Peyer's patch (tissue), 4 donors: ENCODE results near the gene CIB4. TPM values are rescaled to one million over a fixed set of nuclear protein-coding genes. Genes with fewer than 3 reads are reported as not detected.

ENCODE experiments used
- DNase-seq, 3 donors: peaks; one replicate each; pipeline ENCODE4 v3.0.0-alpha.2; 2017 to 2019
- H3K27ac ChIP-seq, 4 donors: fragments of 200-600 bp; sonication (generic); one replicate each; pipeline ENCODE4 v1.5.1; 2016 to 2019
- H3K27me3 ChIP-seq, 2 donors: fragments of 200-600 bp; sonication (generic); one replicate each; pipeline ENCODE4 v1.5.1; 2019
- H3K36me3 ChIP-seq, 3 donors: fragments of 200-600 bp; sonication (generic); one replicate each; pipeline ENCODE4 v1.5.1; 2016 to 2019
- H3K4me1 ChIP-seq, 4 donors: fragments of 200-600 bp; sonication (generic); one replicate each; pipeline ENCODE4 v1.5.1; 2016 to 2019
- H3K4me3 ChIP-seq, 4 donors: fragments of 200-600 bp; sonication (generic); 1 replicate in 3 of 4; 2 replicates in 1 of 4; pipeline ENCODE4 v1.5.1; 2016 to 2019; ENCODE audit warnings: mild to moderate bottlenecking in 1 of 4
- H3K9me3 ChIP-seq, 4 donors: fragments of 200-600 bp; sonication (generic); one replicate each; pipeline ENCODE4 v1.5.1; 2016 to 2019; ENCODE audit warnings: mild to moderate bottlenecking in 1 of 4
- POLR2A ChIP-seq, 2 donors: fragments of 450-650 bp; IDR thresholded peaks; one replicate each; pipeline ENCODE4 v1.5.1; 2017; ENCODE audit warnings: antibody characterized with exemption in 2 of 2, mild to moderate bottlenecking in 2 of 2, moderate library complexity in 2 of 2
- total RNA-seq, 4 donors: library from RNA; depleted of rRNA; stranded (reverse); fragments of >200 nt; gene quantifications; one replicate each; pipeline ENCODE4 v1.1.0, GENCODE V29; 2016
- TF ChIP-seq, protein P1 (sequence below), 6 experiments: fragments of 450-650 bp in 4 of 6; fragments of 200-600 bp in 2 of 6; sonication (generic) in 1 of 6; IDR thresholded peaks; one replicate each; pipeline ENCODE4 v1.5.1; 2017 to 2019; ENCODE audit warnings: antibody characterized with exemption in 6 of 6, mild to moderate bottlenecking in 3 of 6, moderate library complexity in 1 of 6

The CIB4 gene
- total RNA-seq, 4 donors from 2014 or later: not detected

DNA sequence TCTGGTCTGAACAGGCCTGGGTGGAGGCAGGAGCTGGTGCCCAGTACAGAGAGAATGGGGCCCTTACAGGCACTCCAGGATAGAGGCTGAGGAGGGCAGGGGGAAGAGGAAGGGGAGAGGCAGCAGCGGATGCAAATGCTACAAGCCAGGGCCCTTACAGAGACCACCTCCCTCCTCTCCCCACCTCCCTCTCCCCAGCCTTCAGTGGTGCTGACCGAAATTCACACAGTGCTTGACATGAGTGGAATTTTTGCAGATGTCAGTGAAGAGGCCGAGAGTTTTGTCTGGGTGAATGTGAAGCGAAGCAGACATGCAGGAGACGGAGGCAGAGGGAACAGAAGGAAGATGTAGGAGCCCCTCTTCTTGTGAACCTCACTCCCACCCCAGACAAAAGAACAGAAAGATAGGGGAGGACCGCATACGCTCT, 31.9 kb downstream of the CIB4 start:
- no peak for TF ChIP-seq POLR2A (IDR thresholded peaks at IDR 0.05)
- TF ChIP-seq, protein P1, sequence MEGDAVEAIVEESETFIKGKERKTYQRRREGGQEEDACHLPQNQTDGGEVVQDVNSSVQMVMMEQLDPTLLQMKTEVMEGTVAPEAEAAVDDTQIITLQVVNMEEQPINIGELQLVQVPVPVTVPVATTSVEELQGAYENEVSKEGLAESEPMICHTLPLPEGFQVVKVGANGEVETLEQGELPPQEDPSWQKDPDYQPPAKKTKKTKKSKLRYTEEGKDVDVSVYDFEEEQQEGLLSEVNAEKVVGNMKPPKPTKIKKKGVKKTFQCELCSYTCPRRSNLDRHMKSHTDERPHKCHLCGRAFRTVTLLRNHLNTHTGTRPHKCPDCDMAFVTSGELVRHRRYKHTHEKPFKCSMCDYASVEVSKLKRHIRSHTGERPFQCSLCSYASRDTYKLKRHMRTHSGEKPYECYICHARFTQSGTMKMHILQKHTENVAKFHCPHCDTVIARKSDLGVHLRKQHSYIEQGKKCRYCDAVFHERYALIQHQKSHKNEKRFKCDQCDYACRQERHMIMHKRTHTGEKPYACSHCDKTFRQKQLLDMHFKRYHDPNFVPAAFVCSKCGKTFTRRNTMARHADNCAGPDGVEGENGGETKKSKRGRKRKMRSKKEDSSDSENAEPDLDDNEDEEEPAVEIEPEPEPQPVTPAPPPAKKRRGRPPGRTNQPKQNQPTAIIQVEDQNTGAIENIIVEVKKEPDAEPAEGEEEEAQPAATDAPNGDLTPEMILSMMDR (IDR thresholded peaks at IDR 0.05): no peak
- Histone ChIP-seq H3K27me3 (no peaks in the 10 kb centered on the region), H3K9me3 (no peaks in the 10 kb centered on the region), H3K4me3 (no peak overlapping the region), H3K27ac (peak overlapping the region in 1 of 4 donors; percentile 45), H3K36me3 (no peaks in the 10 kb centered on the region), H3K4me1 (peaks cover 0 to 19% (median 0%) of the 10 kb centered on the region in 4 donors)
- DNase-seq: peak in 1 of 3 donors; percentile 28

DNA sequence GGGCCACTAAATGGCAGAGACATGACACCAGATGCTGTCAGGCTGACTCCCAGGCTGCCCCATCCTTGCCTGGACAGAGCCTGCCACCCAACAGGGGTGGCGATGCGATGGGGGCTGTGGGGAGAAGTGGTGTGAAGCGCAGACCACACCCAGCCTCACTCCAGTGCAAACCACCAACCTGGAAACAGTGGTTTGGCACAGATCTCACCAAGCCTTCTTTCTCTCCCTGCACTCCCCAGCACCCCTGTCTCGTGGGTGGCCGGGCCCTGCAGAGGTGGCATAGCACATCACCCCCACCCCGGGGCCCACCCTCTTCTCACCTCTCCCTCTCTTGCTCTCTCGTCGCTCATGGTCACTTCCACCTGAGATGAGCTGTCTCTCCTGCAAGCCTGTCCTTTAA, 32.6 kb downstream of the CIB4 start:
- TF ChIP-seq, protein P1 (IDR thresholded peaks at IDR 0.05): no peak
- no peak for TF ChIP-seq POLR2A (IDR thresholded peaks at IDR 0.05)
- Histone ChIP-seq H3K27ac (no peak overlapping the region), H3K9me3 (no peaks in the 10 kb centered on the region), H3K27me3 (no peaks in the 10 kb centered on the region), H3K4me1 (peaks cover 0 to 13% (median 0%) of the 10 kb centered on the region in 4 donors), H3K4me3 (no peak overlapping the region), H3K36me3 (no peaks in the 10 kb centered on the region)
- peak in 1 of 3 donors; percentile 34 for DNase-seq

DNA sequence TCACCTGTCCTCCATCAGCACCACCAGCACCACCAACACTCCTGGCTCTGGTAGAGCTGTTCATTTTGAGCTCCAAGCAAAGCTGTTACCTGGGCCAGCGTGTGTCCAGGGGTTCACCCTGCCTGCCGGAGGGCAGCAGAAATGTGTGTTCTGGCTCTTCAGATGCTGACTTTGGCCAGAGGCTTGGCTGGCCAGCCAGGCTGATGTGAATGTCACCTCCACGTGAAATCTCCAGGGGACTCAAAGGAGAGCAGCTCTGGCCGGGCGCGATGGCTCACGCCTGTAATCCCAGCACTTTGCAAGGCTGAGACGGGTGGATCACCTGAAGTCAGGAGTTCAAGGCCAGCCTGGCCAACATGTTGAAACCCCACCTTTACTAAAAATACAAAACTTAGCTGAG, 33.5 kb downstream of the CIB4 start:
- no peaks in the 10 kb centered on the region for H3K36me3 ChIP-seq
- peak in 1 of 3 donors; percentile 33 for DNase-seq
- peaks cover 0 to 4% (median 0%) of the 10 kb centered on the region in 4 donors for H3K4me1 ChIP-seq
- H3K9me3 ChIP-seq: no peaks in the 10 kb centered on the region
- no peak overlapping the region for H3K4me3 ChIP-seq
- H3K27me3 ChIP-seq: no peaks in the 10 kb centered on the region
- TF ChIP-seq, protein P1 (IDR thresholded peaks at IDR 0.05): no peak
- TF ChIP-seq POLR2A (IDR thresholded peaks at IDR 0.05): no peak
- no peak overlapping the region for H3K27ac ChIP-seq

DNA sequence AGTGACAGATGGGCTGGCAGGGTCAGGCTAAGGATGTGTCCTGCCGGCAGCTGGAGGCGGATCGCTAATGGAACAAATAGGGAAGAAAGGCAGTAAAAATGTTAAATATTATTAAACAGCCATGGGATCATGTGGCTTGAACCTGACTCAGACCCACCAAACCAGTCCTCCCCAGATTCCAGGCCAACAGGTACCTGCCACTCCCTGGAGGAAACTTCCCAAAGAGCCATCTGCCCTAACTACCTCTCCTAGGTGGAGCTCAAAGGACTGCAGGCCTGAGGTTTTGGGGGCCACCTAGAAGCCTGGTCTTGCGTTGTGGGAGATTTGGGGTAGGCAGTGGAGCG, 34.3 kb downstream of the CIB4 start:
- no peaks in the 10 kb centered on the region for H3K9me3 ChIP-seq
- no peak for TF ChIP-seq POLR2A (IDR thresholded peaks at IDR 0.05)
- TF ChIP-seq, protein P1 (IDR thresholded peaks at IDR 0.05): no peak
- H3K36me3 ChIP-seq: no peaks in the 10 kb centered on the region
- no peaks in the 10 kb centered on the region for H3K27me3 ChIP-seq
- peak in 1 of 3 donors; percentile 43 for DNase-seq
- H3K4me3 ChIP-seq: no peak overlapping the region
- no peak overlapping the region for H3K27ac ChIP-seq
- no peaks in the 10 kb centered on the region for H3K4me1 ChIP-seq

DNA sequence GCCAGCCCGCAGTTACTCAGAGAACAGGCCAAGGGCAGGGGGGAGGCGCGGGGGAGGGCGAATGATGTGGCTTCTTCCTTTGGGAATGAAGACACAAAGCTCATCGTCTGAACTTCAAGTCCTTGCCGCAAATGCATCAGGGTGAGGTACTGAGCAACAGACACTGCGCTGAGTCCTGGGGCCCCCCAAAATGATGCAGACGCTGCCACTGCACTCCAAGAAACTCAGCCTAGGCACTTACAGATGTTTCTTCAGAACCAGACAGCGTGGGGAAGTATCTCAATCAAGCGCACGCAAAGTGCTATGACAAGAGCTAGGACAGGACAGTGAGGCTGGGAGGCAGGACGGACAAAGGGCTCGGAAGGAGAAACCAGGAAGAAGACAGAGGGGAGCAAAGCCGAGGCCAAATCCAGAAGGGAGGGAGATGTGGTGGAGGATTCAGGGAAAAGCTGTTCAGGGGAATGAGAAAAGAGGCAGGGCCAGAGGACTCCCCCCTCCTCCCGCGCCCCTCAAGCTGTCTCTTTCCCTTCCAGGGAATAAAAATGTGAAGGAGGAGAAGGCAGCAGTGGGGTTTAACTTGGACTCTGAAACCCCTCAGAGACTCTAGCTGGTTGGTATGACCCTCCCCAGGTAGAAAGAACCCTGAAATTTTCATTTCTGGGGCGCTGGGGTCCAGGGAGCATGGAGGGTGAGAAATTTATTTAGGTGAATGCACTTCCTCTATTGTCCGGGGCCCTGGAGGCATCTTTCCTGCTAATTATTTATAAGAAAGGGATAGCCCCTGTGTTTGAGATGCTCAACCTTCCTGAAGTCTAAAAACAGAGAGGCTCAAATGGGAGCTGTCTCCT, 34.9 kb downstream of the CIB4 start:
- TF ChIP-seq POLR2A (IDR thresholded peaks at IDR 0.05): no peak
- TF ChIP-seq, protein P1 (IDR thresholded peaks at IDR 0.05): no peak
- H3K9me3 ChIP-seq: no peaks in the 10 kb centered on the region
- DNase-seq: peak in 1 of 3 donors; percentile 41
- H3K4me3 ChIP-seq: no peak overlapping the region
- peak overlapping the region in 2 of 4 donors; percentile 0 to 22 for H3K27ac ChIP-seq
- H3K27me3 ChIP-seq: no peaks in the 10 kb centered on the region
- no peaks in the 10 kb centered on the region for H3K4me1 ChIP-seq
- H3K36me3 ChIP-seq: no peaks in the 10 kb centered on the region
